GM12875 (cell line): Measurements from ENCODE around the gene CARM1.
A peak's percentile ranks its signal among the peaks of the same experiment; 100 is the strongest.
"Not testable (repeated sequence)": the region's sequence is repeated elsewhere in the genome, so short reads cannot be mapped to it uniquely, and the experiment has no call there.

Experiments
- H3K4me3 ChIP-seq: one replicate; pipeline ENCODE4 v1.5.1; 2011; ENCODE audit warnings: low read depth, low read length, control low read depth
- CTCF ChIP-seq: IDR thresholded peaks from 2 replicates; pipeline ENCODE4 v1.5.1; 2011; ENCODE audit warnings: low read depth, mild to moderate bottlenecking, control low read depth, inconsistent platforms, low read length, moderate library complexity, borderline replicate concordance; ENCODE audit not compliant: insufficient read depth

CARM1 gene

GRCh38 chr19:10928563-10929401 lies 57.4 kb downstream of the CARM1 start, which contains the start of the genes TIMM29 and YIPF2:
Gene TIMM29 (plus strand): TSS chr19:10928811. CDS start chr19:10928823, 12 bp downstream.
Gene YIPF2 (minus strand): TSS chr19:10928639. CDS start chr19:10928410, 229 bp downstream.
- no peak for TF ChIP-seq CTCF
- peak within 1 kb of the TSS; percentile 69 for H3K4me3 ChIP-seq

- no peak for TF ChIP-seq CTCF
Observed at GRCh38 chr19:10929402-10929794, 58.0 kb downstream of the CARM1 start.

GRCh38 chr19:10935371-10936059 lies 64.2 kb downstream of the CARM1 start:
- TF ChIP-seq CTCF = no peak
- H3K4me3 ChIP-seq = no peak overlapping the region

More at GRCh38 chr19:10929402-10929794, 58.0 kb downstream of the CARM1 start:
- peak overlapping the region; percentile 69 for H3K4me3 ChIP-seq

GRCh38 chr19:10936661-10937084 lies 65.3 kb downstream of the CARM1 start:
- TF ChIP-seq CTCF = peak; percentile 62; the same call in 1 of the 2 replicates

GRCh38 chr19:10941649-10942048 lies 70.3 kb downstream of the CARM1 start:
- H3K4me3 ChIP-seq = not testable (repeated sequence)

More at GRCh38 chr19:10936661-10937084, 65.3 kb downstream of the CARM1 start:
- no peak overlapping the region for H3K4me3 ChIP-seq

- not testable (repeated sequence) for H3K4me3 ChIP-seq
Observed at GRCh38 chr19:10943412-10943811, 72.1 kb downstream of the CARM1 start.

- H3K4me3 ChIP-seq = no peak overlapping the region
- no peak for TF ChIP-seq CTCF
Observed at GRCh38 chr19:10945264-10945663, 73.9 kb downstream of the CARM1 start.
